Gastroesophageal sphincter (tissue), 4 donors: Measurements from ENCODE around the gene ELL. TPM values are rescaled to one million over a fixed set of nuclear protein-coding genes. Genes with fewer than 3 reads are reported as not detected.
A peak's percentile ranks its signal among the peaks of the same experiment; 100 is the strongest.

Experiments used
- ATAC-seq: fragments of 150-250 bp; one replicate; pipeline ENCODE4 v1.9.1; 2016; ENCODE audit warnings: mild to moderate bottlenecking, moderate library complexity
- H3K27ac ChIP-seq, 4 donors: fragments of 200-600 bp; sonication (generic) in 3 of 4; 1 replicate in 3 of 4; 2 replicates in 1 of 4; pipeline ENCODE4 v1.5.1; 2016 to 2019
- H3K27me3 ChIP-seq: fragments of 200-600 bp; sonication (generic); one replicate; pipeline ENCODE4 v1.5.1; 2019
- H3K36me3 ChIP-seq, 2 donors: fragments of 200-600 bp; sonication (generic); one replicate each; pipeline ENCODE4 v1.5.1; 2019; ENCODE audit warnings: control low read depth in 1 of 2
- H3K4me1 ChIP-seq, 3 donors: fragments of 200-600 bp; sonication (generic); 1 replicate in 2 of 3; 2 replicates in 1 of 3; pipeline ENCODE4 v1.5.1; 2016 to 2019; ENCODE audit warnings: control low read depth in 2 of 3
- H3K4me3 ChIP-seq, 2 donors: fragments of 200-600 bp; sonication (generic); one replicate each; pipeline ENCODE4 v1.5.1; 2019; ENCODE audit warnings: mild to moderate bottlenecking in 1 of 2, moderate library complexity in 1 of 2
- H3K9me3 ChIP-seq, 3 donors: fragments of 200-600 bp; sonication (generic); one replicate each; pipeline ENCODE4 v1.5.1; 2017 to 2019; ENCODE audit warnings: control low read depth in 2 of 3
- CTCF ChIP-seq, 4 experiments: fragments of 200-600 bp in 2 of 4; fragments of 450-650 bp in 2 of 4; sonication (generic) in 1 of 4; IDR thresholded peaks; one replicate each; pipeline ENCODE4 v1.5.1; 2017 to 2019; ENCODE audit warnings: antibody characterized with exemption in 4 of 4, mild to moderate bottlenecking in 2 of 4, moderate library complexity in 2 of 4
- EP300 ChIP-seq: sonication (generic); formaldehyde crosslinking; IDR thresholded peaks from one replicate; pipeline ENCODE4 v1.6.1; 2017; ENCODE audit warnings: antibody characterized with exemption, mild to moderate bottlenecking
- POLR2A ChIP-seq, 2 donors: fragments of 450-650 bp; IDR thresholded peaks; one replicate each; pipeline ENCODE4 v1.6.1; 2017; ENCODE audit warnings: antibody characterized with exemption in 2 of 2, mild to moderate bottlenecking in 2 of 2, moderate library complexity in 1 of 2
- POLR2AphosphoS5 ChIP-seq: sonication (generic); formaldehyde crosslinking; IDR thresholded peaks from one replicate; pipeline ENCODE4 v1.6.1; 2017; ENCODE audit warnings: antibody characterized with exemption
- WGBS, 2 donors: methylation state at CpG; one replicate each; pipeline ENCODE4 v1.1.5; 2018; ENCODE audit warnings: low coverage in 1 of 2; 5-methylcytosine and 5-hydroxymethylcytosine counted together
- total RNA-seq, 4 donors: library from RNA; depleted of rRNA; stranded (reverse); fragments of >200 nt; gene quantifications; one replicate each; pipeline ENCODE4 v1.1.0, GENCODE V29; 2016

Gene ELL
- total RNA-seq, 4 donors from 2014 or later, result 12.5 to 19.0 (median 14.7) TPM

GRCh38 chr19:18508585-18508984 lies 13.3 kb downstream of the ELL start:
- Histone ChIP-seq H3K4me1 (peaks cover 0 to 94% (median 73%) of the 10 kb centered on the region in 3 donors), H3K27ac (peak overlapping the region in 3 of 4 donors; percentile 1 to 60 (median 14))
- no peak for ATAC-seq

GRCh38 chr19:18507727-18508440 lies 14.0 kb downstream of the ELL start:
- H3K27ac ChIP-seq, result peak overlapping the region in 3 of 4 donors; percentile 60 to 71 (median 69)
- H3K4me1 ChIP-seq, result peaks cover 0 to 94% (median 73%) of the 10 kb centered on the region in 3 donors
- H3K9me3 ChIP-seq, result no peaks in the 10 kb centered on the region
- no peaks in the 10 kb centered on the region for H3K27me3 ChIP-seq
- no peak for TF ChIP-seq POLR2A (IDR thresholded peaks at IDR 0.05)
- 67% methylated on average over 4 of the region's 11 CpGs; no CpG with 5 or more reads in 1 of the 2 donors for WGBS, 2 donors
- ATAC-seq, result peak; percentile 15
- no peak overlapping the region for H3K4me3 ChIP-seq
- H3K36me3 ChIP-seq, result no peaks in the 10 kb centered on the region

More at GRCh38 chr19:18508585-18508984, 13.3 kb downstream of the ELL start:
- Histone ChIP-seq H3K36me3 (no peaks in the 10 kb centered on the region), H3K9me3 (no peaks in the 10 kb centered on the region), H3K4me3 (no peak overlapping the region), H3K27me3 (no peaks in the 10 kb centered on the region)
- TF ChIP-seq CTCF (IDR thresholded peaks at IDR 0.05) (no peak), POLR2AphosphoS5 (no peak), EP300 (no peak), POLR2A (IDR thresholded peaks at IDR 0.05) (no peak)
- WGBS, 2 donors, result 76 to 85% methylated on average over 2 to 5 of the region's 7 CpGs

GRCh38 chr19:18507021-18507726 lies 14.7 kb downstream of the ELL start:
- no peak for TF ChIP-seq POLR2AphosphoS5
- TF ChIP-seq POLR2A (IDR thresholded peaks at IDR 0.05), result no peak
- no peak for TF ChIP-seq CTCF (IDR thresholded peaks at IDR 0.05)
- TF ChIP-seq EP300, result no peak
- H3K36me3 ChIP-seq, result no peaks in the 10 kb centered on the region
- peak; percentile 38 for ATAC-seq
- H3K27me3 ChIP-seq, result no peaks in the 10 kb centered on the region
- peak overlapping the region in 3 of 4 donors; percentile 60 to 71 (median 69) for H3K27ac ChIP-seq
- peaks cover 0 to 94% (median 76%) of the 10 kb centered on the region in 3 donors for H3K4me1 ChIP-seq
- H3K9me3 ChIP-seq, result no peaks in the 10 kb centered on the region
- no peak overlapping the region for H3K4me3 ChIP-seq
- WGBS, 2 donors, result 20% methylated on average over 1 of the region's 9 CpGs; no CpG with 5 or more reads in 1 of the 2 donors

- no peaks in the 10 kb centered on the region for H3K36me3 ChIP-seq
- 79 to 92% methylated on average over 4 to 6 of the region's 19 CpGs for WGBS, 2 donors
- no peaks in the 10 kb centered on the region for H3K9me3 ChIP-seq
- peak overlapping the region in 3 of 4 donors; percentile 60 to 71 (median 69) for H3K27ac ChIP-seq
- no peak overlapping the region for H3K4me3 ChIP-seq
- H3K4me1 ChIP-seq, result peaks cover 0 to 94% (median 84%) of the 10 kb centered on the region in 3 donors
- TF ChIP-seq POLR2A (IDR thresholded peaks at IDR 0.05) (no peak), CTCF (IDR thresholded peaks at IDR 0.05) (no peak), POLR2AphosphoS5 (no peak), EP300 (no peak)
- ATAC-seq, result no peak
- no peaks in the 10 kb centered on the region for H3K27me3 ChIP-seq
These were observed 15.6 kb downstream of the ELL start for GRCh38 chr19:18506101-18506930.
